Transverse colon (tissue), 4 donors: ENCODE results near the gene KANK4.

Experiments
- CTCF ChIP-seq, 5 experiments: fragments of 200-600 bp in 3 of 5; fragments of 450-650 bp in 2 of 5; sonication (generic) in 3 of 5; IDR thresholded peaks; 1 replicate in 2 of 5; 2 replicates in 3 of 5; pipeline ENCODE4 v1.5.1; 2016 to 2017; ENCODE audit warnings: antibody characterized with exemption in 5 of 5, inconsistent platforms in 3 of 5, mild to moderate bottlenecking in 2 of 5, moderate library complexity in 1 of 5
- EP300 ChIP-seq: sonication (generic); formaldehyde crosslinking; IDR thresholded peaks from one replicate; pipeline ENCODE4 v1.6.1; 2017; ENCODE audit warnings: antibody characterized with exemption, low read depth
- POLR2A ChIP-seq: fragments of 450-650 bp; IDR thresholded peaks from one replicate; pipeline ENCODE4 v1.6.1; 2016; ENCODE audit warnings: antibody characterized with exemption, mild to moderate bottlenecking, moderate library complexity
- POLR2AphosphoS5 ChIP-seq, 3 donors: sonication (generic); formaldehyde crosslinking; IDR thresholded peaks; one replicate each; pipeline ENCODE4 v1.6.1; 2016; ENCODE audit warnings: antibody characterized with exemption in 3 of 3

- TF ChIP-seq CTCF (IDR thresholded peaks at IDR 0.05) (no peak), POLR2A (no peak), POLR2AphosphoS5 (IDR thresholded peaks at IDR 0.05) (no peak), EP300 (no peak)
Observed at GRCh38 chr1:62318320-62318755, 896 bp downstream of the KANK4 start.
